SU-DHL-6 (cell line): ENCODE results near the gene DMBX1.

ENCODE experiments used
- H2AFZ ChIP-seq: fragments of 200-600 bp; sonication (generic); 2 replicates; pipeline ENCODE4 v1.6.1; 2014; ENCODE audit warnings: low read depth, mild to moderate bottlenecking, moderate library complexity, mixed read lengths, antibody characterized with exemption, low read length; ENCODE audit not compliant: severe bottlenecking
- H3F3A ChIP-seq: fragments of 200-600 bp; shearing (Covaris generic); 2 replicates; pipeline ENCODE4 v1.6.0; 2016; ENCODE audit warnings: antibody characterized with exemption, mild to moderate bottlenecking; ENCODE audit not compliant: insufficient read depth
- H3K27ac ChIP-seq: fragments of 200-600 bp; sonication (generic); 2 replicates; pipeline ENCODE4 v1.5.1; 2016; ENCODE audit warnings: low read depth, mild to moderate bottlenecking, low read length, moderate library complexity, mixed read lengths
- H3K27me3 ChIP-seq: fragments of 200-600 bp; sonication (generic), shearing (Covaris generic); 2 replicates; pipeline ENCODE4 v1.6.0; 2014; ENCODE audit warnings: mild to moderate bottlenecking, low read length
- H3K36me3 ChIP-seq: fragments of 200-600 bp; sonication (generic); 2 replicates; pipeline ENCODE4 v1.6.1; 2014; ENCODE audit warnings: mild to moderate bottlenecking, low read length, mixed read lengths
- H3K4me2 ChIP-seq: fragments of 300-600, 200-600 bp; shearing (Covaris generic), sonication (generic); 2 replicates; pipeline ENCODE4 v1.6.0; 2014; ENCODE audit warnings: low read length, low read depth, mild to moderate bottlenecking; ENCODE audit not compliant: poor library complexity, severe bottlenecking
- H3K4me3 ChIP-seq: fragments of 200-600 bp; sonication (generic); 2 replicates; pipeline ENCODE4 v1.5.1; 2014; ENCODE audit warnings: antibody characterized with exemption, low read length, mild to moderate bottlenecking, mixed read lengths; ENCODE audit not compliant: insufficient read depth, poor library complexity, severe bottlenecking
- H3K79me2 ChIP-seq: fragments of 200-600 bp; sonication (generic); 2 replicates; pipeline ENCODE4 v1.6.1; 2014; ENCODE audit warnings: mild to moderate bottlenecking, low read length, moderate library complexity; ENCODE audit not compliant: insufficient read depth
- H3K9ac ChIP-seq: fragments of 200-600 bp; sonication (generic); 2 replicates; pipeline ENCODE4 v1.7.0; 2014; ENCODE audit warnings: mild to moderate bottlenecking, low read length
- H3K9me2 ChIP-seq: fragments of 200-600 bp; sonication (generic); replicated peaks from 2 replicates; pipeline ENCODE4 v1.6.1; 2014; ENCODE audit warnings: low read length; ENCODE audit not compliant: insufficient read depth
- H3K9me3 ChIP-seq: fragments of 200-600 bp; sonication (generic); 2 replicates; pipeline ENCODE4 v1.6.1; 2014; ENCODE audit warnings: low read length, mixed read lengths; ENCODE audit not compliant: insufficient read depth
- H4K20me1 ChIP-seq: fragments of 200-600 bp; sonication (generic); 2 replicates; pipeline ENCODE4 v1.6.1; 2014; ENCODE audit warnings: low read depth, mild to moderate bottlenecking, antibody characterized with exemption, low read length, moderate library complexity, mixed read lengths
- EZH2phosphoT487 ChIP-seq: fragments of 200-600 bp; sonication (generic), shearing (Covaris generic); conservative IDR thresholded peaks from 2 replicates; pipeline ENCODE4 v1.6.1; 2018; ENCODE audit warnings: mild to moderate bottlenecking, antibody characterized with exemption, low read length, moderate library complexity, mixed read lengths
- TF ChIP-seq, protein P1 (sequence below): fragments of 200-600 bp; sonication (generic); IDR thresholded peaks from one replicate; pipeline ENCODE4 v1.5.1; 2017; ENCODE audit warnings: antibody characterized with exemption, mild to moderate bottlenecking, low read length, moderate library complexity; ENCODE audit not compliant: insufficient read depth, poor library complexity, severe bottlenecking

The DMBX1 gene

DNA sequence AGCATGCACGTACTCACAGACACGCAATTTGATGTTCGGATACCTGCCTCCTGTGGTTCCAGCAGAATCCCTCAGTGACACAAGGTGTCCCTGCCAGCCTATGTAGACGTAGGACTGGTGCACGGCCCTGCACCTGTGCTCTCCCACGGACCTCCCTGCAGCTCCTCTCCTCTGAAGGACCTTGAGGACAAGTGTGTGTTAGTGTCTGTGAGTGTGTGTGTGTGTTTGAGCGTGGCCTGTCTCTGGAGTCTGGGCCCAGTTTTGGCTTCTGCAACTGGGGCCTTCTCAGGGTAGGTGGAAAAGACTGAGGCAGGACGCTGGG, 22.5 kb upstream of the DMBX1 start:
- H3K9me3 ChIP-seq, result no peaks in the 10 kb centered on the region
- H3K9ac ChIP-seq, result no peak overlapping the region
- no peaks in the 10 kb centered on the region for H3K27me3 ChIP-seq
- no peaks in the 10 kb centered on the region for H3K36me3 ChIP-seq
- no peaks in the 10 kb centered on the region for H3K79me2 ChIP-seq
- H3F3A ChIP-seq, result no peaks in the 10 kb centered on the region
- no peaks in the 10 kb centered on the region for H4K20me1 ChIP-seq
- no peak overlapping the region for H3K4me3 ChIP-seq
- no peak overlapping the region for H3K27ac ChIP-seq
- H2AFZ ChIP-seq, result no peak overlapping the region
- no peaks in the 10 kb centered on the region for H3K9me2 ChIP-seq
- H3K4me2 ChIP-seq, result no peak overlapping the region
- TF ChIP-seq, protein P1, sequence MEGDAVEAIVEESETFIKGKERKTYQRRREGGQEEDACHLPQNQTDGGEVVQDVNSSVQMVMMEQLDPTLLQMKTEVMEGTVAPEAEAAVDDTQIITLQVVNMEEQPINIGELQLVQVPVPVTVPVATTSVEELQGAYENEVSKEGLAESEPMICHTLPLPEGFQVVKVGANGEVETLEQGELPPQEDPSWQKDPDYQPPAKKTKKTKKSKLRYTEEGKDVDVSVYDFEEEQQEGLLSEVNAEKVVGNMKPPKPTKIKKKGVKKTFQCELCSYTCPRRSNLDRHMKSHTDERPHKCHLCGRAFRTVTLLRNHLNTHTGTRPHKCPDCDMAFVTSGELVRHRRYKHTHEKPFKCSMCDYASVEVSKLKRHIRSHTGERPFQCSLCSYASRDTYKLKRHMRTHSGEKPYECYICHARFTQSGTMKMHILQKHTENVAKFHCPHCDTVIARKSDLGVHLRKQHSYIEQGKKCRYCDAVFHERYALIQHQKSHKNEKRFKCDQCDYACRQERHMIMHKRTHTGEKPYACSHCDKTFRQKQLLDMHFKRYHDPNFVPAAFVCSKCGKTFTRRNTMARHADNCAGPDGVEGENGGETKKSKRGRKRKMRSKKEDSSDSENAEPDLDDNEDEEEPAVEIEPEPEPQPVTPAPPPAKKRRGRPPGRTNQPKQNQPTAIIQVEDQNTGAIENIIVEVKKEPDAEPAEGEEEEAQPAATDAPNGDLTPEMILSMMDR, result no peak
- TF ChIP-seq EZH2phosphoT487, result no peak

DNA sequence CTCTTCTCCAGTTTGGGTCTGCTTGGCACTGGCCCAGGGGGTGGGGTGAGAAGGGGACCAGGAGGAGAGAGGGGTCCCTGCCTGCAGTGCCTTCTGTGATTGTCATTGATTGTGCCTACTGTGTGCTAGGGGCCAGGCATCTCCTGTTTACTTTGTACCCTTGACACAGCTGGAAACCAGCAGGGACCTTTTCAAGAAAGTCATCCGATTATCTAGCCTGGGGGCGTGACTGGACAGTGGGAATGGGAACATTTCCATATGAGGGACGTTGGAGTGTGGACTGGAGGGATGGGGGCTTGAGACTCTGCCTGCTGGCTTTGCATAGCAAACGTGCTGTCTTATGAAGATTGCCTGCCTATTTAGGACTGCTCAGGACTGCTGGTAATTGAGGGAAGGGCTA, 19.8 kb upstream of the DMBX1 start:
- no peaks in the 10 kb centered on the region for H3K9me3 ChIP-seq
- no peaks in the 10 kb centered on the region for H3F3A ChIP-seq
- H3K4me3 ChIP-seq, result no peak overlapping the region
- H3K79me2 ChIP-seq, result no peaks in the 10 kb centered on the region
- H3K36me3 ChIP-seq, result no peaks in the 10 kb centered on the region
- no peak overlapping the region for H2AFZ ChIP-seq
- H4K20me1 ChIP-seq, result no peaks in the 10 kb centered on the region
- H3K4me2 ChIP-seq, result no peak overlapping the region
- H3K9me2 ChIP-seq, result no peaks in the 10 kb centered on the region
- no peak for TF ChIP-seq EZH2phosphoT487
- TF ChIP-seq, protein P1, result no peak
- H3K27ac ChIP-seq, result no peak overlapping the region
- no peaks in the 10 kb centered on the region for H3K27me3 ChIP-seq
- H3K9ac ChIP-seq, result no peak overlapping the region

DNA sequence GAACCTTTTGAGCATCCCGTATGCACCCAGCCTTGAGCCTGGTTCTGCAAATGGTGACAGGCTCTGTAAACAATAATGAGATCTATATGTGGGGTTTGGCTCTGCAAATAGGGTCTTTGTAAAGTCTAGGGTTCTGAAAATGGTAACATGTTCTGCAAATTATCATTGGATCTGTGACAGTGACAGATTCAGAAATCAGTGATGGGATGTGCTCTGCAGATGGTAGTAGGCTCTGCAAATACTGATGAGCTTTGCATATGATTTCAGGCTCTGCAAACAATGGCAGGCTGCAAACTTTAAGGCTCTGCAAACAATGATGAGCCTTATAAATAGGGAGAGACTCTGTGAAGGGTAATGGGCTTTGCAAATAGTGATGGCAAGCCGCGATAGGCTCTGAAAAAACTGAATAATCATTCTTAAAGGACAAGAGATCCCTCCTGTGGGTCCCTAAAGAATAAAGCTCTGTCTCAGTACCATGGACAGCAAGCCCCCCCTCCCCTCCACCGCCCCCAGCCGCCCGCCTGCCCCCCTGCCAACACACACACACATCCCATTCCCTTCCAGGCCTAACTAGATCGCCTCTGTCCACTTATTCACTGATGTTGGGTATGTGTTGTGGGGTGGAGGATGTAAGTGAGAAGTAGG, 17.7 kb upstream of the DMBX1 start:
- H3K9me2 ChIP-seq, result no peaks in the 10 kb centered on the region
- no peaks in the 10 kb centered on the region for H3K79me2 ChIP-seq
- no peak overlapping the region for H3K4me2 ChIP-seq
- no peaks in the 10 kb centered on the region for H3K36me3 ChIP-seq
- H3K9me3 ChIP-seq, result no peaks in the 10 kb centered on the region
- no peak overlapping the region for H3K27ac ChIP-seq
- no peak overlapping the region for H2AFZ ChIP-seq
- H3K9ac ChIP-seq, result no peak overlapping the region
- H3K27me3 ChIP-seq, result no peaks in the 10 kb centered on the region
- no peak for TF ChIP-seq EZH2phosphoT487
- H3K4me3 ChIP-seq, result no peak overlapping the region
- H4K20me1 ChIP-seq, result no peaks in the 10 kb centered on the region
- no peaks in the 10 kb centered on the region for H3F3A ChIP-seq

DNA sequence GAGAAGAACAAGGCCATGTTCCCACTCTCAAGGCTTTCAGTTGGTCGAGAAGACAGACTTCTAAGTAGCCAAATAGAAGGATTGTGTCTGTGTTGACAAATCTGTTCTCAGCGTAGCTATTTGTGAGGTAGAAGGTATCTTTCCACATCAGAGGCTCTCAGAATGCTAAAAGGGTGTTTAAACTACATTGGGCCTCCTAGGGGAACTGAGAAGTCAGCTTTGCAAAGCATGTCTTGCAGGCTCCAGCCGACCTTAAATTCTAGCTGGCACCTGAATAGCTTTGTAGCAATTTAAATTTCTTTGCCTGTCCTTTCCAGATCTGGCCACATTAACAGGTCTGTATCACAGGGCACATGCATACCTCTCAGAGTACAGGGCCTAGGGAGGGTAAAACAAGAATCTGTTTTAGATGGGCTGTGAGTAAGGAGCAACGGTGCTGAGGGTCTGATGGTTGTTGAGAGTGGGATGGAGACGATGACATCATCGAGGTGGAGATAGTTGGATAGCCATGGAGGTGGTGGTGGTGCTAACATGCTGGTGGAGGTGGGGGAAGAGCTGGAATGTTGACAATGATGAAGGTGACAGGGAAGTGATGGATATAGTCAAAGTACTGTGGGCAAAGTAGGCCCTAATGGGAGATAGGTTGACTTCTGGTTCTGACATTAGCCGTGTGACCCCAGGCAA, 17.0 kb upstream of the DMBX1 start:
- Histone ChIP-seq H3K9ac (no peak overlapping the region), H3K36me3 (no peaks in the 10 kb centered on the region), H2AFZ (no peak overlapping the region), H4K20me1 (no peaks in the 10 kb centered on the region), H3K27ac (no peak overlapping the region), H3K79me2 (no peaks in the 10 kb centered on the region), H3K4me3 (no peak overlapping the region), H3K9me2 (no peaks in the 10 kb centered on the region), H3F3A (no peaks in the 10 kb centered on the region), H3K9me3 (no peaks in the 10 kb centered on the region), H3K27me3 (no peaks in the 10 kb centered on the region), H3K4me2 (no peak overlapping the region)
- no peak for TF ChIP-seq EZH2phosphoT487
- TF ChIP-seq, protein P1, result no peak
